ENCODE measurements around the gene PEAK1.
"Not testable (repeated sequence)": the region's sequence is repeated elsewhere in the genome, so short reads cannot be mapped to it uniquely, and the experiment has no call there.

Gene PEAK1

DNA sequence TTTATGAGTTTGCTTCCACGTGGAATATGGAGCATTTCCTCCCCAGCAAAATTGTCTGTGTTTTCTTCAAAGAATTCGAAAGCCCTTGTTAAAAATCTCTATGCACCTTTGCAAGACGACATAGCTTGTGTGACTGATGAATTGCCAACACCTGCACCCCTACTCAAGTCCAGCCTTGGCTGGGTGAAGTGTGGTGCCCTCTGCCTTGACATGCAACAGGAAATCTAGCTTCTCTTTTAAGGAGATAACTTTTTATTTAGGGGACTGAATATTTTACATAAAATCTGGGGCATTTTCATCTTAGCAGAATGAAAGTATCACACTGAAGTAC is 1.4 kb upstream of the PEAK1 start:
- DNase-seq (ENCODE audit: low read depth in 2 of 2): no peak

- peak; percentile 76 to 79 for DNase-seq (ENCODE audit: low read depth in 2 of 2)
These were observed 886 bp upstream of the PEAK1 start, which contains the start of gene HMG20A for GRCh38 chr15:77420610-77421369. Gene HMG20A (plus strand): TSS chr15:77420888. CDS start chr15:77458408, 37,520 bp downstream.

GRCh38 chr15:77418966-77419835 is 703 bp downstream of the PEAK1 start:
- DNase-seq (ENCODE audit: low read depth in 2 of 2): peak in 1 of 2 experiments; percentile 51

DNA sequence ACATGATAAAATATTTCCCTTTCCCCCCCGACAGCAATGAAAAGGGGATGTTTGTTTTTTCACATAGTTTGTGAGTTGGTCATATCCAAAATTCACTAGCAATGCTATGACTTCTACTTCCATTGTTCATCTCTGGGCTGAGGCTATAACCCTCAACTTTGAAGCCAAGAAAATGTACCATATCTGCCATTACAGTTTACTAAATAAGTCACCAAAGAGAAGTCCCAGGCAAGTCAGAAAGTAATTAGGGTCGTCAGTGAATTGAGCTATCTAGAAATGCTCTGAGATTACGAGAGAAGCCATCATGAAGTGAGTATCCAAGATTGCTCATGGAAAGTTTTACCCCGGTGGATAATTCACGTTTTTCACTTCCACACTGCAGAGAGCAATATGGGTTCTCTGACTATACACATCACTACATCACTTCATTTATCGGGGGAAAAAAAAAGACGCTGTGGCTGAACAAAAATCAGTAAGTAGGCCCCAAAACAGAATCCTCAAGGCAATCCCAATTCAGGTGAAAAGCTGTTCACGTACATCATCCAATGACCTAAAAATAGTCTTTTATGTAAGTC is 1.4 kb downstream of the PEAK1 start:
- DNase-seq (ENCODE audit: low read depth in 2 of 2): no peak

DNA sequence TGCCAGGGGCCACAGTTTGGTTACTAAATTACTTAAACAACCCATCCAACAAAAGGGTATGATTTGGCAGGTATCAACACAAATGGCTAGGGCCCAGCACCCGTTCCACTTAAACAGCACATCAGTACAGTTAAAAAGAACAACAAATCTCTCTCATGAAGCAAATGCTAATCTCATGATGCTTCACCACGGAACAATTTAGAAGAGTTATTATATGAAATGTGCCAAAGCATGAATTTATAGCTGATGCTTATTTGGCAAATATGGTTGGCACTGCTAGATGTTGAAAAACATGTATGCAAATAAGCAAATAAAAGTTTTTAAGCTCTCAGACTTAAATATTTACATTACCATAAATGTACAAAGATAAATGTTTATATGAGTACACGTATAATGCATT is 2.3 kb downstream of the PEAK1 start:
- no peak for DNase-seq (ENCODE audit: low read depth in 2 of 2)

- DNase-seq (ENCODE audit: low read depth in 2 of 2): no peak
These were observed 3.0 kb downstream of the PEAK1 start for GRCh38 chr15:77416954-77417353.

DNA sequence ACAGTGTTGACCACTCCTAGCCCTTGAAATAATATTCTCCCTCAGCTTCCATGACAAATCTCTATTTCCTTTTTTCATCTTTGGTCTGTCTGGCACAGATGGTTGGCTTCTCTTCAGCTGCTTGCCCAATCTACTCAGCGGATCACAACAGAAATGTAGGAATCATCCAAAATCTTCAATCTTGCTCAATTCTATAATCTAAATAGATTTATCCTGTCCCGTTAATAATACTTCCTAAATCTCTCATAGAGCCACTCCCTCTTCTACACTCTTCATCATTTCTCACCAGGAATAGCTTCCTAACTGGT is 3.8 kb downstream of the PEAK1 start:
- no peak for DNase-seq (ENCODE audit: low read depth in 2 of 2)

DNA sequence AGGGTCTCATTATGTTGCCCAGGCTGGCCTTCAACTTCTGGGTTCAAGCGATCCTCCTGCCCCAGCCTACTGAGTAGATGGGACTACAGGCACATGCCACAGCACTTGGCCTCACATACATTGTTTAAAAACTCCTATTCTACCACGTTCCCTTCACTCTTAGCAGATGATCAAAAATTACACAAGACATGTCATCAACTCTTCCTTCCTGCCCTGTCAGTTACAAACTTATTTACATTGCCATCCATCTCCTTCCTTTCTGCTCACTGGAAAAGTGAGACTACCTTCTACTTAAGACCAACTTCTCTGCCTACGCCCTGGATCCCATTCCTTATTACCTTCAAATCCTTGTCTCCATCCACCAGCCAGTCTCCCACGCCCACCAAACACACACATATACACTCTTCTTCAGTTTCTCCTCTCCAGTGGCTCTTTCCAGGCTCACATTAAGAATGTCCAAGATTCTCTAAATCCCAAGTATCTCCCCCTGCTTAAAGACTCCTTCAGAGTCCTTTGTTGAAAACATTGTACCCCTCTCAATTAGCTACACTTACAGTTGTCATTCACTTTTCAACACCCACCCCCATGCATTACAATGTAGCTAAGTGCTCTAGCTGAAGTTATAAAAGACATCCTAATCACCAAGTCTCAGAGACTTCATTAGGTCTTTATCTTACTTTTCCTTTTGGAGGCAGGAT is 4.3 kb downstream of the PEAK1 start:
- DNase-seq (ENCODE audit: low read depth in 2 of 2): no peak

- no peak for DNase-seq (ENCODE audit: low read depth in 2 of 2)
These were observed 5.0 kb downstream of the PEAK1 start for GRCh38 chr15:77414789-77415442.

- DNase-seq (ENCODE audit: low read depth in 2 of 2): no peak
These were observed 6.1 kb downstream of the PEAK1 start for GRCh38 chr15:77413699-77414349.

DNA sequence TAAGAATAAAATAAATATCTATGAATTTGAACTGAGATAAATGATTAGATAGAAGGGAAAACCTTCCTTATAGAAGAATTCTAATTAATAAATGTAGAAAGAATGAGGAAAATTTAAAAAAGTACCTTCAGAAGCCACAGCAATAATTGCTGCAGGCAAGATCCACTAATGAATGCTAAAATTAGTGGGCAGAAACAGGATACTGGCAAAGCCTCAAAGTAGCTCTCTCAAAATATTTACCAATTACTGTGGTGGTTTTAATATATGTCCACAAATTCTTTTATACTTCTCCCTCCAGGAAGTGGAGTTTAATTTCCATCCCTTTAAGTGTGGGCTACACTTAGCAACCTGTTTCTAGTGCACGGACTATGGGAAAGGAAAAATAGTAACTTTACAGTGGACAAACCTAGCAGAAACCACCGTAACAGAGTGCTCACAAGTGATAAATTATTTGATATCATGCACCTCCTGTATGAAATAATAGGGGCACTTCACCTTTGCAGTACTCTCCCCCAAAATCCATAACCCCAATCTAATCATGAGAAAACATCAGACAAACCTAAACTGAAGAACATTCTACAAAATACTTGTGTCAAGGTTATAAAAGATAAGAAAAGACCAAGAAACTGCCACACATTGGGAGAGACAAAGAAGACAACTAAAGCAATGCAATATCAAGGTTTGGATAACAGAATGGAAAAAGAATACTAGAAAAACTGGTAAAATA is 6.8 kb downstream of the PEAK1 start:
- DNase-seq (ENCODE audit: low read depth in 2 of 2): no peak

DNA sequence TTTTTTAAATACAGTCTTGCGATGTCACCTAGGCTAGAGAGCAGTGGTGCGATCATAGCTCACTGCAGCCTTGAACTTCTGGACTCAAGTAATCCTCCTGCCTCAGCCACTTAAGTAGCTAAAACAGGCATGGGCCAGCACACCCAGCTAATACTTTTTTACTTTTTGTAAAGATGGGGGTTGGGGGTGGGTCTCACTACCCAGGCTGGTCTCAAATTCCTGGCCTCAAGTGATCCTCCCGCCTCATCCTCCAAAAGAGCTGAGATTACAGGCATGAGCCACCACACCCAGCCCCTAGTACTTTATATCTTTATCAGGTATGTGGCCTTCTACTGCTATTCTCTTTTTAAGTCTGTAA is 8.3 kb downstream of the PEAK1 start:
- DNase-seq (ENCODE audit: low read depth in 2 of 2): no peak

GRCh38 chr15:77410701-77411618 is 8.9 kb downstream of the PEAK1 start:
- no peak for DNase-seq (ENCODE audit: low read depth in 2 of 2)

DNA sequence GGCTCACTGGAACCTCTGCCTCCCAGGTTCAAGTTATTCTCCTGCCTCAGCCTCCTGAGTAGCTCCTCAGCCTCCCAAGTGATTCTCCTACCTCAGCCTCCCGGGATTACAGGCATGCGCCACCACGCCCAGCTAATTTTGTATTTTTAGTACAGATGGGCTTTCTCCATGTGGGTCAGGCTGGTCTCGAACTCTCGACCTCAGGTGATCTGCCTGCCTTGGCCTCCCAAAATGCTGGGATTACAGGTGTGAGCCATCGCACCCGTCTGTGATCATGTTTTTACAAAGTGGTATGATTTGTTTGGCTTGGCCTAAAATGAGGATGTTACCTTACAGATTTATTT is 9.8 kb downstream of the PEAK1 start:
- not testable (repeated sequence) for DNase-seq (ENCODE audit: low read depth in 2 of 2)

DNA sequence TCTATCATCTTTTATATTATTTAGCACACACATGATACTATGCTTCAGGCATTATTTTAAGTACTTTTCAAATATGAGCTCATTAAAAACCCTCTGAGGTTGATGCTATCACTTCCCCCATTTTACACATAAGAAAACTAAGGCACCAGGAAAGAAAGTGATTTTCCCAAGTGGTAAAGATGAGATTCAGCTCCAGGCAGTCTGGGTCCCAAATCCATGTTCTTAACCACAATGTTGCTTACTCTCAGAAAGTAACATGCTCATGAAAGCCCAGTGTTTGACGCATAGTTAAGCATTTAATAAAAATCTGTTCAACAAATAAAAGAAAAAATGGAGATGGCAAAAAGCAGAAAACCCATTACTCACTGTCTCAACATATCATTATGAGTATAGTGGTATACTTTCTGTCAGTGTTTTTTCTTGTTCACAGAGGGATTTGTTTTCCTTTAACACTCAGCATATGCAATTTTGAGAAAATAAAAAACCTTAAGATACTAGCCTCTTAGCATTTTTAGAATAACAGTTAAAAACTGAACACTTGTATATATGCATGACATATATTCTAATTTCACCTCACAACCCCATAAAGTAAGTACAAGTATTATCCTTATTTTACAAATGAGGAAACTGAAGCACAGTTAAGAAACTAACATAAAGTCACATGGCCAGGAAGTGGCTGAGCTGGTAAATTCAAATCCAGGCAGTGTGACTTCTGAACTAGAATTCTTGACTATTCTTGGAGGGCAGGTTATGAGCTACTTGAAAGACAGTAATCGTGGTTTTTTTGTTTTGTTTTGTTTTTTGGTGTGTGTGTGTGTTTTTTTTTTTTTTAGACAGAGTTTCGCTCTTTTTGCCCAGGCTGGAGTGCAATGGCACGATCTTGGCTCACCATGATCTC is 10.4 kb downstream of the PEAK1 start:
- DNase-seq (ENCODE audit: low read depth in 2 of 2): no peak

DNA sequence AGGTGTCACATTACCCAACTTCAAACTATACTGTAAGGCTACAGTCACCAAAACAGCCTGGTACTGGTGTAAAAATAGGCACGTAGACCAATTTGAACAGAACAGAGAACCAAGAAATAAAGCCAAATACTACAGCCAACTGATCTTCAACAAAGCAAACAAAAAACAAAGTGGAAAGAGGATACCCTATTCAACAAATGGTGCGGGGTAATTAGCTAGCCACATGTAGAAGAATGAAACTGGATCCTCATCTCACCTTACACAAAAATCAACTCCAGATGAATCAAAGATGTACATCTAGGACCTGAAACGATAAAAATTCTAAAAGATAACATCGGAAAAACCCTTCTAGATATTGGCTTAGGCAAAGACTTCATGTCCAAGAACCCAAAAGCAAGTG is 13.1 kb downstream of the PEAK1 start:
- no peak for DNase-seq (ENCODE audit: low read depth in 2 of 2)

DNA sequence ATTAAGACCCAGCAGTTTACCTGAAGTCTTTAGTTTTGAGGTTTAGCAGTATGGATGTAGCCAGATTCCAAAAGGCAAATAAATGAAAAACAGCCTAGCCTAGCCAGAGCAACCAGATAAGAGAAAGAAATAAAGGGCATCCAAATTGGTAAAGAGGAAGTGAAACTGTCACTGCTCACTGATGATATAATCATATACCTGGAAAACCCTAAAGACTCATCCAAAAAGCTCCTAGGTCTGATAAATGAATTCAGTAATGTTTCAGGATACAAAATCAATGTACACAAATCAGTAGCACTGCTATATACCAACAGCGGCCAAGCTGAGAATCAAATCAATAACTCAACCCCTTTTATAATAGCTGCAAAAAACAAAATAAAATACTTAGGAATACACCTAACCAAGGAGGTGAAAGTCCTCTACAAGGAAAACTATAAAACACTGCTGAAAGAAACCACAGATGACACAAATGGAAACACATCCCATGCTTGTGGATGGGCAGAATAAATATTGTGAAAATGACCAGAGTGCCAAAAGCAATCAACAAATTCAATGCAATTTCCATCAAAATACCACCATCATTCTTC is 13.6 kb downstream of the PEAK1 start:
- DNase-seq (ENCODE audit: low read depth in 2 of 2): not testable (repeated sequence)

GRCh38 chr15:77402740-77403379 is 17.0 kb downstream of the PEAK1 start:
- DNase-seq (ENCODE audit: low read depth in 2 of 2): peak in 1 of 2 experiments; percentile 65

All from fibroblast of skin of left biceps (primary cell).